ENCODE data around the gene SCLY.

The SCLY gene

DNA sequence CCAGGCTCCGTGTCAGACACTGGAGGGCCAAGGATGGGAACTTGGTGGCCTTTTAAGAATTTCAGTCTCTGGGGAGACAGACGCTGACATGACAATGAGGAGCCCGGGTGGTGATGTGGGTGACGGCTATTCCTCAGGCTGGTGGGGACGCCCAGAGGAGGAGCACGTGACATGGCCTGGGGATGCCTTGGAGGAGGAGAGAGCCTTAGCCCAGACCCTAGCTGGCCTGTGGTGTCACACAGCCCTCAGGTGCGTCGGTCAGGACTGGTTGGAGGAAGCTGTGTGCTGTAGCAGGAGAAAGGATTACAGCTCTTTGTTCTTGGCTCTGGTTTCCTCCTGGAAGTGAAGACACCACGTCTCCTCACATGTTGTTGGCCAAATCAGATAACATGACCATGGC, 40.0 kb upstream of the SCLY start:
- no peak for DNase-seq (ENCODE audit: low read depth, low spot score)
- ChIA-PET POLR2A (no interaction called here), CTCF (interaction anchor here (2.2 kb wide), 1 partner anchor 244 kb away, joined by 6 read pairs; no protein-coding TSS in a partner anchor)
- TF ChIP-seq, protein P1, sequence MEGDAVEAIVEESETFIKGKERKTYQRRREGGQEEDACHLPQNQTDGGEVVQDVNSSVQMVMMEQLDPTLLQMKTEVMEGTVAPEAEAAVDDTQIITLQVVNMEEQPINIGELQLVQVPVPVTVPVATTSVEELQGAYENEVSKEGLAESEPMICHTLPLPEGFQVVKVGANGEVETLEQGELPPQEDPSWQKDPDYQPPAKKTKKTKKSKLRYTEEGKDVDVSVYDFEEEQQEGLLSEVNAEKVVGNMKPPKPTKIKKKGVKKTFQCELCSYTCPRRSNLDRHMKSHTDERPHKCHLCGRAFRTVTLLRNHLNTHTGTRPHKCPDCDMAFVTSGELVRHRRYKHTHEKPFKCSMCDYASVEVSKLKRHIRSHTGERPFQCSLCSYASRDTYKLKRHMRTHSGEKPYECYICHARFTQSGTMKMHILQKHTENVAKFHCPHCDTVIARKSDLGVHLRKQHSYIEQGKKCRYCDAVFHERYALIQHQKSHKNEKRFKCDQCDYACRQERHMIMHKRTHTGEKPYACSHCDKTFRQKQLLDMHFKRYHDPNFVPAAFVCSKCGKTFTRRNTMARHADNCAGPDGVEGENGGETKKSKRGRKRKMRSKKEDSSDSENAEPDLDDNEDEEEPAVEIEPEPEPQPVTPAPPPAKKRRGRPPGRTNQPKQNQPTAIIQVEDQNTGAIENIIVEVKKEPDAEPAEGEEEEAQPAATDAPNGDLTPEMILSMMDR (IDR thresholded peaks at IDR 0.05; ENCODE audit: insufficient read depth, low read length, missing control alignments): no peak
- H3K4me3 ChIP-seq (ENCODE audit: low read depth, low read length): no peak overlapping the region

DNA sequence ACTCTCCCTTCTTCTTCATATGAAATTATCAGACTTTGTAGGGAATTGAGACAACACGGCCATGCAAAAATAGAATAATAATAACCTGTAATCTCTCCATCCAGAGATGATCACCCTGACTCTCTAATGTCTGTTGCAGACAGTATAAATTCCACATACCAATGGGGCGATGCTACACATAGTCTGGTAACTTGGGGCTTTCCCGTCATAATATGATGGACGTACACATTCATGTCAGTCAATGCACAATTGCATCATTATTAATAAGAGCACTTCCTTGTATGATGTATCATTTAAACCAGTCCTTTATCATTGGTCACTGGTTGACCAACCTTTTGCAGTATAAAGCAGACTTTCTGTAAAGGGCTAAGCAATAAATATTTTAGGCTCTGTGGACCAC, 39.5 kb upstream of the SCLY start:
- CTCF ChIA-PET: no interaction called here

DNA sequence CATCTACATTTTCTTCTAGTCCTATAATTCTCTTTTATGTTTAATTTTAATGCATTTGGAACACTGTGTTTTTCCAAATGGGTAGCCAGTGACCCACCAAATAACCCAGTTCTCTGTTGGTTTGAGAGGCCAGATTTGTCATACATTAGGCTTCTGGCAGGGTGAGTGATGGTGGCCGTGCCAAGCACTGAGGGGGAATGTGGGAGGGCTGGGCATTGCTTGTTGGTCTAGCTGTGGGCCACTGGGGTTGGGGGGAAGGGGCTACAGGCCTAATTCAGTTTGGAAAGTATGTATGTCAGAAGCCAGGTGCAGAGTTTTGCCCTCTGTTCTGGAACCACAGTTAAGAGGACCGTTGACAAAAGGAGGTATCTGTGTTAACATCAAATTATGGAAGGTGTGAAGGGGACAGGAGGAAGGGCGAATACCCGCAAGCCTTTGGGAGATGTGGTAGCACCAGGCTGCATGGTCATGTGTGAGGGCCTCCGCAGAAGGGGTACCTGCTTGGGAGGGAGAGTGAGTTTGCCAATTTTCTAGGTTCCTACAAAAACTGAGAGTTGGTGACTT, 38.1 kb upstream of the SCLY start:
- TF ChIP-seq, protein P1 (IDR thresholded peaks at IDR 0.05; ENCODE audit: insufficient read depth, low read length, missing control alignments): no peak
- no peak for DNase-seq (ENCODE audit: low read depth, low spot score)
- no peak overlapping the region for H3K4me3 ChIP-seq (ENCODE audit: low read depth, low read length)
- ChIA-PET CTCF (no interaction called here), POLR2A (no interaction called here)

More for the DNA sequence above, 39.5 kb upstream of the SCLY start:
- no peak for DNase-seq (ENCODE audit: low read depth, low spot score)
- TF ChIP-seq, protein P1 (IDR thresholded peaks at IDR 0.05; ENCODE audit: insufficient read depth, low read length, missing control alignments): no peak
- POLR2A ChIA-PET: no interaction called here
- H3K4me3 ChIP-seq (ENCODE audit: low read depth, low read length): no peak overlapping the region

DNA sequence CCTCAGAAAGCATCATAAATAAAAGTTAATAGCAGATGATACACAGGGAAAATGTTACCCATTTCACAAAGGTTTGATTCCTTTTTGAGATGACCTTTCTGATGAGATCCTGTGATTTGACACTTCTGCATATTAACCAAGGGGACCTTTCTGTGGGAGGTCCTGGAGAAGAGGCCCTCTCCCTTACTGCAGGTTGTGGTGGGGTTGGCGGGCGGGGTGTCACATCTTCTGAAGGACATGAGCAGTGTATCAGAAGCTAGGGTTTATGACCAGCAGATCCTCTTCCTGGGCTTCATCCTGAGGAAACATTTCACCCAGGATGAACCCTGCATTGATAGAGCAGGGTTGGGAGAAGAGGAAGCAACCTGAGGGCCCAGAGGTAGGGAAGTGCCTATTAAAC, 37.2 kb upstream of the SCLY start:
- H3K4me3 ChIP-seq (ENCODE audit: low read depth, low read length): no peak overlapping the region
- TF ChIP-seq, protein P1 (IDR thresholded peaks at IDR 0.05; ENCODE audit: insufficient read depth, low read length, missing control alignments): no peak
- no peak for DNase-seq (ENCODE audit: low read depth, low spot score)
- ChIA-PET POLR2A (no interaction called here), CTCF (interaction anchor here (0.6 kb wide), 1 partner anchor 352 kb away, joined by 3 read pairs; no protein-coding TSS in a partner anchor)

DNA sequence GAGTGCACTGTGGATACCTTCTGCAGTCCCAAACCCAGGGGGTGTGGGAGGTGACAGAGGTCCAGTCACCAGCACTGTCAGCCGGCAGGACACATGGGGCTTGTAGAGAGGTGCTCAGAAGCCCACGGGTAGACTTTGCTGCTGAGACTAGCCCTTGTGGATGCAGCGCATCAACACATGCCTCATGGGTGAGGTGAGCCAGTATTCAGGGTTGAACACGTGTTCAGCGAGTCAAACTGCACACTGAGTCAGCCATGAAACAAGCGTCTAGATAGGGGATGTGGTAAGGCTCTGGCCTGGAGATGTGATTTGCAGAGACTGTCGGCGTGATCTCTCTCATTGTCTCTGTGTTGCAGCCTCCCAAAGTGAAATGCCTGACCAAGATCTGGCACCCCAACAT, 35.8 kb upstream of the SCLY start:
- POLR2A ChIA-PET: no interaction called here
- peak; percentile 17 for DNase-seq (ENCODE audit: low read depth, low spot score)
- TF ChIP-seq, protein P1 (IDR thresholded peaks at IDR 0.05; ENCODE audit: insufficient read depth, low read length, missing control alignments): no peak
- H3K4me3 ChIP-seq (ENCODE audit: low read depth, low read length): no peak overlapping the region
- CTCF ChIA-PET: no interaction called here

DNA sequence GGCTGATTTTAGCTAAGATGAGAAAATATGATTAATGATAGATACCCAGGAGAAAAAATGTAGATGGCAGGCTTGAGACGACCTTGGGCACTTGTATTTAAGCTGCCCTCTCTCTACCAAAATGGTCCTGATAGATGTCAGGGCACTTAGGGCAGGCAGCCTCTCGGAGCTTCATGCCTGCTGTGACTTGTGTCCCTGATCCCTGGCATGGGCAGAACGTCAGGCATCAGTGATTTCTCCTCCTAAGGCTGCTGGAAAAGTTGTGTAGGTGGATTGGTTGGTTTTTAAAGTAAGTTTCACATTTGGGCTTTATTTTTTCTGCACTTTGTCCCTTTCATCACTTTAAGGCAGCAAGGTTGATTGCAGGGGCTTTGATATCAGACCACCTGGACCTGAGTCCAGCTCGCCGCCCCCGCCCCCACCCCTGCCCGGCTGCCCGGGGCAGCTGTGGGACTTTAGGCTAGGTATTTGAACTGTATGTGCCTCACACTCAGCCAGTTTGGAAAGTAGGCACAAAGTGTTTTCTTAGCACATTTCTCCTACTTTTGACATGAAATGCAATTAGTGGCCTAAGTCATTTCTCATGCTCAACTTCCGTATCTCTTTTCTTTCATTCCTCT, 35.0 kb upstream of the SCLY start:
- DNase-seq (ENCODE audit: low read depth, low spot score): no peak
- TF ChIP-seq, protein P1 (IDR thresholded peaks at IDR 0.05; ENCODE audit: insufficient read depth, low read length, missing control alignments): no peak
- H3K4me3 ChIP-seq (ENCODE audit: low read depth, low read length): no peak overlapping the region
- CTCF ChIA-PET: interaction anchor here (0.7 kb wide), 1 partner anchor 103 kb away, joined by 3 read pairs; no protein-coding TSS in a partner anchor
- POLR2A ChIA-PET: interaction anchor here (0.6 kb wide), 1 partner anchor 54 kb away, joined by 5 read pairs; no protein-coding TSS in a partner anchor
